Ovary (tissue), 3 donors: ENCODE measurements around the gene OBSCN.

Experiments used
- EP300 ChIP-seq: sonication (generic); formaldehyde crosslinking; IDR thresholded peaks from one replicate; pipeline ENCODE4 v1.6.1; 2017; ENCODE audit warnings: antibody characterized with exemption
- POLR2A ChIP-seq: fragments of 450-650 bp; IDR thresholded peaks from one replicate; pipeline ENCODE4 v1.6.1; 2017; ENCODE audit warnings: antibody characterized with exemption, mild to moderate bottlenecking, moderate library complexity
- TF ChIP-seq, protein P1 (sequence below), 3 donors: fragments of 450-650 bp in 2 of 3; fragments of 200-600 bp in 1 of 3; IDR thresholded peaks; one replicate each; pipeline versions ENCODE4 v1.5.1 to v1.8.0; 2016 to 2022; ENCODE audit warnings: antibody characterized with exemption in 3 of 3, mild to moderate bottlenecking in 1 of 3
- donor health status: DM: no; HTN: no; CAD: no.

DNA sequence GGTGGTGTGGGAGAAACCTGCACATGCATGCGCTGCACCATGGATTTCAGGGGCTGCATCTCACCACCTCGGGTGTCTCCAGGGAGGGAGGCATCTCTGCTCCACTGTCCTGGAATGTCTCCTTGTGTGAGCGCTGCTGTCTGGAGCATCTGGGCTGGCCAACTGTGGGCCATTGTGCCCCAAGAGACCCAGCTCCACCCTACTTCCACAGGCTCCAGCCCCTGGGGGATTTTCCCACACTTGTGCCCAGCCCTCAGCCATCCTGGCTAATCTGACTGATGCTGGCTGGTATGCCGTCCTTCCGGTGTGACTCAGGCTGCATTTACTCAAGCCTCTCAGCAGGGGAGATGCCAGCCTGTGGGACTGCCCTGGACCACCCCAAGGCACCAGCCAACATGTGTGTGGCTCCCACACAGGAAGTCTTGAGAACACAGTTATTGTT, 136.8 kb downstream of the OBSCN start:
- TF ChIP-seq, protein P1, sequence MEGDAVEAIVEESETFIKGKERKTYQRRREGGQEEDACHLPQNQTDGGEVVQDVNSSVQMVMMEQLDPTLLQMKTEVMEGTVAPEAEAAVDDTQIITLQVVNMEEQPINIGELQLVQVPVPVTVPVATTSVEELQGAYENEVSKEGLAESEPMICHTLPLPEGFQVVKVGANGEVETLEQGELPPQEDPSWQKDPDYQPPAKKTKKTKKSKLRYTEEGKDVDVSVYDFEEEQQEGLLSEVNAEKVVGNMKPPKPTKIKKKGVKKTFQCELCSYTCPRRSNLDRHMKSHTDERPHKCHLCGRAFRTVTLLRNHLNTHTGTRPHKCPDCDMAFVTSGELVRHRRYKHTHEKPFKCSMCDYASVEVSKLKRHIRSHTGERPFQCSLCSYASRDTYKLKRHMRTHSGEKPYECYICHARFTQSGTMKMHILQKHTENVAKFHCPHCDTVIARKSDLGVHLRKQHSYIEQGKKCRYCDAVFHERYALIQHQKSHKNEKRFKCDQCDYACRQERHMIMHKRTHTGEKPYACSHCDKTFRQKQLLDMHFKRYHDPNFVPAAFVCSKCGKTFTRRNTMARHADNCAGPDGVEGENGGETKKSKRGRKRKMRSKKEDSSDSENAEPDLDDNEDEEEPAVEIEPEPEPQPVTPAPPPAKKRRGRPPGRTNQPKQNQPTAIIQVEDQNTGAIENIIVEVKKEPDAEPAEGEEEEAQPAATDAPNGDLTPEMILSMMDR (IDR thresholded peaks at IDR 0.05): no peak
- TF ChIP-seq EP300: no peak
- TF ChIP-seq POLR2A: no peak
